T-helper 2 cell treated with Interferon-gamma antibody and Interleukin-4, amounts not matched to agents 5 μg/mL and 100 μg/mL, for 36 hours (primary cell): Measurements from ENCODE around the gene PPFIBP2.

Experiments used
- DNase-seq: peaks from one replicate; pipeline ENCODE4 v3.0.0; 2021; ENCODE audit warnings: low spot score
- H3K27ac Mint-ChIP-seq: one replicate; pipeline ENCODE4 v1.8.0; 2021; ENCODE audit warnings: mild to moderate bottlenecking, mixed read lengths
- H3K27me3 Mint-ChIP-seq: one replicate; pipeline ENCODE4 v1.8.0; 2021; ENCODE audit warnings: low read depth, mixed read lengths
- H3K36me3 Mint-ChIP-seq: one replicate; pipeline ENCODE4 v1.8.0; 2021; ENCODE audit warnings: low read depth, mixed read lengths
- H3K4me1 Mint-ChIP-seq: one replicate; pipeline ENCODE4 v1.8.0; 2021; ENCODE audit warnings: low read depth, mixed read lengths
- H3K4me3 Mint-ChIP-seq: one replicate; pipeline ENCODE4 v1.8.0; 2022; ENCODE audit warnings: mild to moderate bottlenecking, moderate library complexity, mixed read lengths
- H3K9me3 Mint-ChIP-seq: one replicate; pipeline ENCODE4 v1.8.0; 2021; ENCODE audit warnings: mixed read lengths

The PPFIBP2 gene

GRCh38 chr11:7605186-7605943 is 91.6 kb downstream of the PPFIBP2 start:
- Mint-ChIP-seq H3K9me3 (no peaks in the 10 kb centered on the region), H3K27ac (no peak overlapping the region), H3K4me3 (no peak overlapping the region), H3K36me3 (no peaks in the 10 kb centered on the region), H3K4me1 (no peaks in the 10 kb centered on the region), H3K27me3 (peaks cover 2% of the 10 kb centered on the region)
- no peak for DNase-seq

DNA sequence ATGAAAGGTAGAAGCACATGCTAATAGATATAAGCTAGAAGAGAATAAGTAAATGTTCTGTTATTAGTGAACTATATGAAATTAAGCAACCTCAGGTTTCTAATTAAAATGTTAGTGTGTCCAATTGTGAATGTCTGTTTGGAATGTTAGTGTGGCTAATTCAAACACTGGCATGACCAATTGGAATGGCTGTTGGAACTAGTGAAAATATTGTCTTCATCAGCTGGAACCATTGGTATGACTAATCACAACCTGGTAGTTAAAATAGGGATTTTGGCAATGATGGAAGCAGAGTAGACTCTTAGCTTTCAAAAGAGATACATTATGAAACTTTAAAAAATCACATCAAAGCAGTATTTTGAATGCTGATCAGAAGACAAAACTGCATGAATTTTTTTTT is 92.7 kb downstream of the PPFIBP2 start:
- peaks cover 4% of the 10 kb centered on the region for H3K27me3 Mint-ChIP-seq
- no peak for DNase-seq
- H3K9me3 Mint-ChIP-seq: no peaks in the 10 kb centered on the region
- no peak overlapping the region for H3K4me3 Mint-ChIP-seq
- H3K27ac Mint-ChIP-seq: no peak overlapping the region
- no peaks in the 10 kb centered on the region for H3K4me1 Mint-ChIP-seq
- H3K36me3 Mint-ChIP-seq: no peaks in the 10 kb centered on the region

DNA sequence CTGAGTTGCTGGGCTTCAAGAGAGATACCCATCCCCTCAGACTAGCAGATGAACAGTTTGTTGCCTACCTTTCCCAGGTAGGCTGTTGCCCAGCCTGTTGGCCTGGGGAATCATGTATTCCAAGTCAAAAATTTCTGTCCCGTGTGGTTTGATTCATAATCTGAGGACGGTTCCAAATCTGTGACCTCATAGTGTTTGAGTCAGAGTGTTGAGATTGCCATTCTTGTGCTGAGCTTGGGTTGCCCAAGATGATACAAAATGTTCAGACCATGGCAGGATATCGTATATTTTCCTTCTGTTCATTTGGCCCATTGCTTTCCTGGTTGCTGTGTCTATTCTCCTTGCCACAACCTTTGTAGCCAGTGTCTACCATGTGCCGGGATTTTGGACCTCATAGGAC is 95.2 kb downstream of the PPFIBP2 start:
- Mint-ChIP-seq H3K4me1 (no peaks in the 10 kb centered on the region), H3K36me3 (no peaks in the 10 kb centered on the region), H3K27me3 (peaks cover 11% of the 10 kb centered on the region), H3K4me3 (no peak overlapping the region), H3K9me3 (no peaks in the 10 kb centered on the region), H3K27ac (no peak overlapping the region)
- DNase-seq: no peak

DNA sequence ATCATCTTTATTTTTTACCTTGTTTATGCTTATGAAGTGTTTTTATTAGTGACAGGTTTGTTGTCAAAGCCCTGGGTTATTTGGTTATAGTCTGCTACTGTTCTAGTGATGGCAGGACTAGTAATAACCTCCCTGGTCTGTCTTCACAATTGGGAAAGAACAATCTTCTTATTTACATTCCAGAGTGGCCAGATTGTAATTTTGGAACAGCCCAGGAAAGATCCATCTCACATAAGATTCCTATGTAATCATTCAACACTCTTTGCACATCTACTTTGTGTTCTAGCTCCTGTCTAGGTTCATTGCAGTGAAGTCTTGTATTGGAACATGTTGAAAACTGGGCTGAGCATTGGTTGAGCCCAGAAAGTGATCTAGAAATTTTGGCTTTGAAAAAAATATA is 95.7 kb downstream of the PPFIBP2 start:
- H3K4me1 Mint-ChIP-seq: no peaks in the 10 kb centered on the region
- no peak overlapping the region for H3K27ac Mint-ChIP-seq
- no peaks in the 10 kb centered on the region for H3K9me3 Mint-ChIP-seq
- H3K36me3 Mint-ChIP-seq: no peaks in the 10 kb centered on the region
- H3K4me3 Mint-ChIP-seq: no peak overlapping the region
- H3K27me3 Mint-ChIP-seq: peaks cover 11% of the 10 kb centered on the region
- DNase-seq: no peak

DNA sequence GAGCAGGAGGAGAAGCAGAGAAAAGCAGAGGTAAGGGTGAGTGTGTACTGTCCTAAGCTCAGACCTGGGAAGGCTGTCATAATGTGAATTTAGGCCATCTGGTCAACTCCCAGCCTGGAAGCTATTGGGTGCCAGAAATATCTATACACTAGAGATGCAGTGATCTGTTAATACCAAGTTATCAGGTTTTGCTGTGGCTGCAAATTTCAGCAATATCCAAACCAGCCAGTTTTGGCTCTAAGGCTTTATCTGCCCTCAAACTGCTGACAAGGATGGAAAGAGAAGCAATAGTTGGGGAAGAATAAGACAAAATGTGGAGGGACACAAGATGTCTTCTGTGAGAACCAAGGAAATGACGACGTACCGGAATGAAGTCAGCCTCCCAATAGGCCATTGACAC is 96.6 kb downstream of the PPFIBP2 start:
- no peak overlapping the region for H3K27ac Mint-ChIP-seq
- H3K9me3 Mint-ChIP-seq: no peaks in the 10 kb centered on the region
- H3K36me3 Mint-ChIP-seq: no peaks in the 10 kb centered on the region
- no peaks in the 10 kb centered on the region for H3K4me1 Mint-ChIP-seq
- H3K27me3 Mint-ChIP-seq: peaks cover 11% of the 10 kb centered on the region
- no peak overlapping the region for H3K4me3 Mint-ChIP-seq
- DNase-seq: no peak

GRCh38 chr11:7611411-7611810 is 97.6 kb downstream of the PPFIBP2 start:
- Mint-ChIP-seq H3K27ac (no peak overlapping the region), H3K4me1 (no peaks in the 10 kb centered on the region), H3K9me3 (no peaks in the 10 kb centered on the region), H3K36me3 (no peaks in the 10 kb centered on the region), H3K4me3 (no peak overlapping the region), H3K27me3 (peaks cover 11% of the 10 kb centered on the region)
- DNase-seq: no peak

DNA sequence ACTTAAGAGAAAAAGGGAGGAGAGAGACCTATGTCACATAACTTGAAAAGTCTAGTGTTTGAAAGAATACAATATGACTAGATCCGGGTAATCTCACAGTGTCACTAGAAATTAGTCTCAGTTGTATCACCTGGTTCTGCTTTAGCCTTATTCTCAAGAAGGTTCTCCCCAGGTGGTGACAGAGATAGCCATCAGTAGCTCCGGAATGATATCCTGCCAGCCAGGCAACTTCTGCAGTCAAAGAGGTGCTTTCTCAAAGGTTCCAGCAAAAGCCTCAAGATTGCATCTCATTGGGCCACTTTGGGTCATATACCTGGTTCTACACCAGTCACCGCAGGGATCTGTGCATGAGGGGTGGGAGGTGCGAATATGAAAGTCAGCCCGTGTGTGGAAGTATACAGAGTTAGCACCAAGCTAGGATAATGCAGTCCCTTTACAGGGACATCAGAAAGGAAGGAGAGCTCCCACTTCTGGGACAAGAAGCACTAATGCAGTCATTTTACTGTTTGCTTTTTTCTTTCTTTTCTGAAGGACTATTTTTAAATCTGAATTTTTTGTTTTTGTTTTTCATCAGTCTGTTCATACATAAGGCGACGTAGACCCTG is 98.4 kb downstream of the PPFIBP2 start:
- no peak for DNase-seq
- H3K9me3 Mint-ChIP-seq: no peaks in the 10 kb centered on the region
- peaks cover 11% of the 10 kb centered on the region for H3K27me3 Mint-ChIP-seq
- H3K4me1 Mint-ChIP-seq: no peaks in the 10 kb centered on the region
- H3K4me3 Mint-ChIP-seq: no peak overlapping the region
- no peak overlapping the region for H3K27ac Mint-ChIP-seq
- no peaks in the 10 kb centered on the region for H3K36me3 Mint-ChIP-seq

DNA sequence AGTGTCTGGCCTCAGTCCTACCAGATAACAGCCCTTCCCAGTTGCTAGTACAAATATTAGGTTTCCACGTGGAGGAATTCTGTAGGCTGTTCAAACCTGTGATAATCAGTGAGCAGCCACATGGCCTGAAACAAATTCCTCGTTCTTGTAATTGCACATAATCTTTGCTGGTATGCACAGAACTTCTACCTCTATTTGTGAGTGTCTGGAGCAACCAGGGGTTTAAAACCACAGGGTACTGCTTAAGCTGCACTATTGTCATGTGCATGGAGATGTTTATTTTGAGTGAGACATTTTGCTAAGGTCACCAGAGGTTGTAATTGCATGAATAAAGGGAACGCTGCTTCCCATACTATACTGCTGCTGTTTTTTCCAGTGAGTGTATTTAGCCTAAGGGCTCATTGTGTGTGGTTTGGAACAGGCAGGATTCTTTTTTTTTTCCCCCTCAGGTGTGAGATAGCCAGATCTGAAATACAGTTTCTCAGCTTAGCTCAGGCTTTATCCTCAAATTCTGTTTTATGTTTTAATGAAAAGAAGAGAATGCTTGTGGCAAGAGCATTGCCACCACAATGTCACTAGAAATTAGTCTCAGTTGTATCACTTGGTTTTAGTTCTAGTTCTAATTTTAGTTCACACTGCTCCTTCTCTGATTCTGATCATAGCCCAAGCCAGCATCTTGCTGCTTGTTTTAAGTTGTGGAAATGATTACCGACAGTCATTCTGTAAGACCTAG is 99.0 kb downstream of the PPFIBP2 start:
- no peak for DNase-seq
- Mint-ChIP-seq H3K4me1 (no peaks in the 10 kb centered on the region), H3K27me3 (peaks cover 11% of the 10 kb centered on the region), H3K4me3 (no peak overlapping the region), H3K27ac (no peak overlapping the region), H3K36me3 (no peaks in the 10 kb centered on the region), H3K9me3 (no peaks in the 10 kb centered on the region)

- Mint-ChIP-seq H3K9me3 (no peaks in the 10 kb centered on the region), H3K27ac (no peak overlapping the region), H3K4me3 (no peak overlapping the region), H3K4me1 (no peaks in the 10 kb centered on the region), H3K36me3 (no peaks in the 10 kb centered on the region), H3K27me3 (peaks cover 11% of the 10 kb centered on the region)
- no peak for DNase-seq
These were observed 99.6 kb downstream of the PPFIBP2 start for GRCh38 chr11:7613394-7613720.

DNA sequence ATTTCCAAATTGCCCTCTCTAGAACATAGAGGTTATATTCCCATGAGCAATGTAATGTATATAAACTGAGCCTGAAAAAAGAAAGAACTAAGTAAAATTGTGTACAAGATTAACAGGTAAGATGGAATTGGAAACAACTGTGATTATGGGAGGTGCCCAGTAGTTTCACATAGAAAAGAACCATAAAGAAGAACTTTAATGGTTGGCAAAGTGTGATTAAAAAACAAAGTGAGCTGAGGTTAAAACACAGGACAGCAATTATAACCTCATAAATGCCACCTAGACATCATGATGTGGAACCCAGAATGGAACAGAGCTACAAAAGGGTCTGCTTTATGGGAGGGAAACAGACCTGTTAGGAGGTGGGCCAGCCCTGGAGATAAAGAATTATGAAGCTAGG is 100.9 kb downstream of the PPFIBP2 start:
- Mint-ChIP-seq H3K9me3 (no peaks in the 10 kb centered on the region), H3K36me3 (no peaks in the 10 kb centered on the region), H3K4me3 (no peak overlapping the region), H3K27ac (no peak overlapping the region), H3K4me1 (no peaks in the 10 kb centered on the region), H3K27me3 (peaks cover 11% of the 10 kb centered on the region)
- no peak for DNase-seq

DNA sequence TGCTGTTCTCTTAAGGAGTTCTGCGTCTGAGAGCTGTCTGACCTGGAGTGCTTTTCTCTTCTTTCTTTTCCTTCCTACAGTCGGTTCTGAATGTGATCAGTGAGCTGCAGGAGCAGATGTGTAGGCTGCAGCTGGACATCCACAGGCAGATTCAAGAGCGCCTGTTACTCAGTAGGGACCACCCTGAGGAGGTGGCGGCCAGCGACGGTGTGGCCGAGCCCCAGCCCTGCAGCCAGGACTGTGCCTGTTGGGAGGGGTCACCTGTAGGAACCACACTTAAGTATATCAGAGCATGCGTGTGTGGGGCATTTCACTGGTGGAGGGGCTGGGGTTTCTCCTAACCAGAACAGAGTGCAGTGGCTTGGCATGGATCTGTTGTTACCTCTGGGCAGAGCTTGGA is 103.2 kb downstream of the PPFIBP2 start:
- Mint-ChIP-seq H3K4me3 (no peak overlapping the region), H3K36me3 (no peaks in the 10 kb centered on the region), H3K4me1 (no peaks in the 10 kb centered on the region), H3K9me3 (no peaks in the 10 kb centered on the region), H3K27ac (no peak overlapping the region), H3K27me3 (peaks cover 6% of the 10 kb centered on the region)
- DNase-seq: no peak

DNA sequence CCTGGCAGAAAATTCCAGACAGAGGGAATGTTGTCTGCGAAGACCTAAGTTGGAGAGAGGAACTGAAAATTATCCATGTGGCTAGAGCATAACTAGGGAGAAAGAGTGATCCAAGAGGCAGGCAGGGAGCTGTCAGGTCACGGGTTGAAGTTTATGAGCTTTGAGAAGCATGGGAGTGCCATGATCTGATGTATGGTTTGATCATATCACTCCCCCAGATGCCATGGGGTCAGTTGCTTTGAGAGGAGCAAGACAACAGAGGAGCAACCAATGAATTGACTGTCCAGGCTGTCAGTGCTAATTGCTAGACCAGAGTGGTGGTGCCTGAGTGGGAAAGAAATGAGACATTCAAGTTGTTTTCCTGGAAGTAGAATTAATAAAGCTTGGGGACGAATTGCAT is 105.5 kb downstream of the PPFIBP2 start:
- H3K4me1 Mint-ChIP-seq: no peaks in the 10 kb centered on the region
- no peaks in the 10 kb centered on the region for H3K9me3 Mint-ChIP-seq
- H3K4me3 Mint-ChIP-seq: no peak overlapping the region
- no peak for DNase-seq
- no peak overlapping the region for H3K27ac Mint-ChIP-seq
- no peaks in the 10 kb centered on the region for H3K36me3 Mint-ChIP-seq
- no peaks in the 10 kb centered on the region for H3K27me3 Mint-ChIP-seq

GRCh38 chr11:7621090-7621489 is 107.3 kb downstream of the PPFIBP2 start:
- no peaks in the 10 kb centered on the region for H3K9me3 Mint-ChIP-seq
- H3K27ac Mint-ChIP-seq: no peak overlapping the region
- no peaks in the 10 kb centered on the region for H3K4me1 Mint-ChIP-seq
- H3K4me3 Mint-ChIP-seq: no peak overlapping the region
- no peaks in the 10 kb centered on the region for H3K27me3 Mint-ChIP-seq
- no peaks in the 10 kb centered on the region for H3K36me3 Mint-ChIP-seq
- DNase-seq: no peak

- no peaks in the 10 kb centered on the region for H3K4me1 Mint-ChIP-seq
- H3K4me3 Mint-ChIP-seq: no peak overlapping the region
- H3K27me3 Mint-ChIP-seq: no peaks in the 10 kb centered on the region
- H3K9me3 Mint-ChIP-seq: no peaks in the 10 kb centered on the region
- DNase-seq: no peak
- H3K27ac Mint-ChIP-seq: no peak overlapping the region
- H3K36me3 Mint-ChIP-seq: no peaks in the 10 kb centered on the region
These were observed 107.8 kb downstream of the PPFIBP2 start for GRCh38 chr11:7621554-7621953.
